H1 (cell line): ENCODE results near the gene MED23. TPM values are rescaled to one million over a fixed set of nuclear protein-coding genes. Genes with fewer than 3 reads are reported as not detected.

Experiments used
- KDM5A ChIP-seq: fragments of 200-600 bp; IDR thresholded peaks from 2 replicates; pipeline ENCODE4 v1.7.1; 2012; ENCODE audit warnings: mild to moderate bottlenecking, low read length, inconsistent platforms, mixed read lengths
- polyA plus RNA-seq, 7 experiments: library from polyadenylated mRNA; depleted of rRNA in 3 of 7; stranded (reverse) in 5 of 7; unstranded in 2 of 7; fragments of >200 nt in 5 of 7; fragments of 200-250 nt in 2 of 7; gene quantifications; 1 replicate in 5 of 7; 2 replicates in 1 of 7; 4 replicates in 1 of 7; pipeline versions ENCODE4 v1.2.1 to v1.2.3, GENCODE V29; 2011 to 2013; ENCODE audit warnings: missing spikeins in 2 of 7, mixed read lengths in 2 of 7
- total RNA-seq: library from RNA; stranded (reverse); fragmentation: NEBNext Ultra II Directional; extraction: Animal tissue kit (Norgen Biotek cat#: 25700); gene quantifications from 2 replicates; pipeline ENCODE4 v1.2.1, GENCODE V29; 2021

Gene MED23
- total and polyA plus RNA-seq, 2 of the 8 experiments (the other 6 are each of a cell fraction or from before 2014, with no cell fraction given), result 10.5 to 13.0 TPM

GRCh38 chr6:131581523-131581922 is 46.5 kb downstream of the MED23 start (continued):
- TF ChIP-seq KDM5A, result no peak
- TF ChIP-seq, all 59 proteins: peak for 0
